ENCODE results near the gene MDN1.
"Not testable (repeated sequence)": the region's sequence is repeated elsewhere in the genome, so short reads cannot be mapped to it uniquely, and the experiment has no call there.

The MDN1 gene

GRCh38 chr6:89793586-89793985 lies 26.0 kb downstream of the MDN1 start:
- peaks cover 95% of the 10 kb centered on the region for H3K36me3 Mint-ChIP-seq
- peaks cover 26% of the 10 kb centered on the region for H3K4me1 Mint-ChIP-seq
- H3K4me3 Mint-ChIP-seq, result no peak overlapping the region
- H3K9me3 Mint-ChIP-seq, result no peaks in the 10 kb centered on the region
- ATAC-seq (no peak), DNase-seq (ENCODE audit: low spot score in 2 of 2) (no peak)
- peak overlapping the region; percentile 67 for H3K27ac Mint-ChIP-seq

GRCh38 chr6:89792881-89793280 lies 26.7 kb downstream of the MDN1 start:
- ATAC-seq (peak; percentile 46), DNase-seq (ENCODE audit: low spot score in 2 of 2) (no peak)
- H3K4me1 Mint-ChIP-seq, result peaks cover 26% of the 10 kb centered on the region
- no peaks in the 10 kb centered on the region for H3K9me3 Mint-ChIP-seq
- H3K4me3 Mint-ChIP-seq, result no peak overlapping the region
- H3K36me3 Mint-ChIP-seq, result peaks cover 95% of the 10 kb centered on the region
- no peak overlapping the region for H3K27ac Mint-ChIP-seq

- ATAC-seq, result no peak
- H3K9me3 Mint-ChIP-seq, result no peaks in the 10 kb centered on the region
- H3K4me3 Mint-ChIP-seq, result no peak overlapping the region
- no peak overlapping the region for H3K27ac Mint-ChIP-seq
- peaks cover 99% of the 10 kb centered on the region for H3K36me3 Mint-ChIP-seq
- peaks cover 26% of the 10 kb centered on the region for H3K4me1 Mint-ChIP-seq
- no peak for DNase-seq (ENCODE audit: low spot score in 2 of 2)
Observed at GRCh38 chr6:89790403-89790802, 29.2 kb downstream of the MDN1 start.

GRCh38 chr6:89789980-89790379 lies 29.6 kb downstream of the MDN1 start:
- Mint-ChIP-seq H3K36me3 (peaks cover 99% of the 10 kb centered on the region), H3K27ac (no peak overlapping the region)
- no peak for ATAC-seq

GRCh38 chr6:89787660-89788328 lies 31.8 kb downstream of the MDN1 start:
- Mint-ChIP-seq H3K9me3 (no peaks in the 10 kb centered on the region), H3K27ac (peak overlapping the region; percentile 17), H3K4me3 (no peak overlapping the region), H3K4me1 (peaks cover under 1% of the 10 kb centered on the region), H3K36me3 (peaks cover 100% of the 10 kb centered on the region)
- ATAC-seq, result no peak
- DNase-seq (ENCODE audit: low spot score in 2 of 2), result no peak

More at GRCh38 chr6:89789980-89790379, 29.6 kb downstream of the MDN1 start:
- peaks cover 22% of the 10 kb centered on the region for H3K4me1 Mint-ChIP-seq
- no peaks in the 10 kb centered on the region for H3K9me3 Mint-ChIP-seq
- H3K4me3 Mint-ChIP-seq, result no peak overlapping the region
- no peak for DNase-seq (ENCODE audit: low spot score in 2 of 2)

- ATAC-seq (no peak), DNase-seq (ENCODE audit: low spot score in 2 of 2) (no peak)
- peaks cover 100% of the 10 kb centered on the region for H3K36me3 Mint-ChIP-seq
- no peak overlapping the region for H3K27ac Mint-ChIP-seq
- no peaks in the 10 kb centered on the region for H3K4me1 Mint-ChIP-seq
- H3K4me3 Mint-ChIP-seq, result no peak overlapping the region
- H3K9me3 Mint-ChIP-seq, result no peaks in the 10 kb centered on the region
Observed at GRCh38 chr6:89786970-89787369, 32.6 kb downstream of the MDN1 start.

- DNase-seq (ENCODE audit: low spot score in 2 of 2) (no peak), ATAC-seq (no peak)
- H3K9me3 Mint-ChIP-seq, result no peaks in the 10 kb centered on the region
- H3K27ac Mint-ChIP-seq, result no peak overlapping the region
- peaks cover 100% of the 10 kb centered on the region for H3K36me3 Mint-ChIP-seq
- H3K4me3 Mint-ChIP-seq, result no peak overlapping the region
- H3K4me1 Mint-ChIP-seq, result no peaks in the 10 kb centered on the region
Observed at GRCh38 chr6:89784838-89785237, 34.8 kb downstream of the MDN1 start.

- not testable (repeated sequence) for H3K9me3 Mint-ChIP-seq; H3K4me1 Mint-ChIP-seq; DNase-seq (ENCODE audit: low spot score in 2 of 2); ATAC-seq; H3K4me3 Mint-ChIP-seq; H3K27ac Mint-ChIP-seq
- H3K36me3 Mint-ChIP-seq, result peaks cover 100% of the 10 kb centered on the region
Observed at GRCh38 chr6:89783293-89783692, 36.3 kb downstream of the MDN1 start.

GRCh38 chr6:89782222-89782621 lies 37.4 kb downstream of the MDN1 start:
- no peak overlapping the region for H3K4me3 Mint-ChIP-seq

GRCh38 chr6:89781070-89782034 lies 38.2 kb downstream of the MDN1 start:
- Mint-ChIP-seq H3K4me3 (no peak overlapping the region), H3K27ac (no peak overlapping the region), H3K36me3 (peaks cover 93% of the 10 kb centered on the region), H3K4me1 (no peaks in the 10 kb centered on the region), H3K9me3 (no peaks in the 10 kb centered on the region)
- ATAC-seq (no peak), DNase-seq (ENCODE audit: low spot score in 2 of 2) (no peak)

More at GRCh38 chr6:89782222-89782621, 37.4 kb downstream of the MDN1 start:
- ATAC-seq (no peak), DNase-seq (ENCODE audit: low spot score in 2 of 2) (no peak)
- H3K27ac Mint-ChIP-seq, result no peak overlapping the region
- peaks cover 96% of the 10 kb centered on the region for H3K36me3 Mint-ChIP-seq
- H3K9me3 Mint-ChIP-seq, result no peaks in the 10 kb centered on the region
- no peaks in the 10 kb centered on the region for H3K4me1 Mint-ChIP-seq

GRCh38 chr6:89777455-89777854 lies 42.1 kb downstream of the MDN1 start:
- H3K4me3 Mint-ChIP-seq, result no peak overlapping the region
- ATAC-seq (no peak), DNase-seq (ENCODE audit: low spot score in 2 of 2) (no peak)
- H3K4me1 Mint-ChIP-seq, result no peaks in the 10 kb centered on the region
- H3K36me3 Mint-ChIP-seq, result peaks cover 92% of the 10 kb centered on the region
- no peak overlapping the region for H3K27ac Mint-ChIP-seq
- no peaks in the 10 kb centered on the region for H3K9me3 Mint-ChIP-seq

- Mint-ChIP-seq H3K27ac (no peak overlapping the region), H3K4me3 (no peak overlapping the region), H3K36me3 (peaks cover 92% of the 10 kb centered on the region), H3K4me1 (no peaks in the 10 kb centered on the region), H3K9me3 (no peaks in the 10 kb centered on the region)
- ATAC-seq (no peak), DNase-seq (ENCODE audit: low spot score in 2 of 2) (no peak)
Observed at GRCh38 chr6:89776583-89777233, 42.9 kb downstream of the MDN1 start.

- ATAC-seq (no peak), DNase-seq (ENCODE audit: low spot score in 2 of 2) (no peak)
- no peaks in the 10 kb centered on the region for H3K9me3 Mint-ChIP-seq
- no peaks in the 10 kb centered on the region for H3K4me1 Mint-ChIP-seq
- H3K36me3 Mint-ChIP-seq, result peaks cover 92% of the 10 kb centered on the region
- H3K27ac Mint-ChIP-seq, result no peak overlapping the region
- no peak overlapping the region for H3K4me3 Mint-ChIP-seq
Observed at GRCh38 chr6:89775150-89775549, 44.4 kb downstream of the MDN1 start.

- Mint-ChIP-seq H3K36me3 (peaks cover 93% of the 10 kb centered on the region), H3K4me1 (no peaks in the 10 kb centered on the region), H3K27ac (no peak overlapping the region), H3K9me3 (no peaks in the 10 kb centered on the region), H3K4me3 (no peak overlapping the region)
- ATAC-seq (no peak), DNase-seq (ENCODE audit: low spot score in 2 of 2) (no peak)
Observed at GRCh38 chr6:89769572-89769971, 50.0 kb downstream of the MDN1 start.

GRCh38 chr6:89768324-89768723 lies 51.3 kb downstream of the MDN1 start:
- no peak for DNase-seq (ENCODE audit: low spot score in 2 of 2)
- H3K9me3 Mint-ChIP-seq, result no peaks in the 10 kb centered on the region
- H3K4me1 Mint-ChIP-seq, result no peaks in the 10 kb centered on the region
- H3K4me3 Mint-ChIP-seq, result no peak overlapping the region
- peaks cover 88% of the 10 kb centered on the region for H3K36me3 Mint-ChIP-seq
- no peak overlapping the region for H3K27ac Mint-ChIP-seq
- ATAC-seq, result no peak

Measured in stimulated activated effector memory CD8-positive, alpha-beta T cell treated with anti-CD3 and anti-CD28 coated beads, Interleukin-12 subunit alpha, Interleukin-12 subunit beta, amount 100 ng/mL, for 72 hours (primary cell).